Osteoblast (primary cell): ENCODE measurements around the gene CUEDC1. TPM values are rescaled to one million over a fixed set of nuclear protein-coding genes. Genes with fewer than 3 reads are reported as not detected.

Experiments used
- DNase-seq: peaks from one replicate; pipeline ENCODE4 v3.0.0; 2011; ENCODE audit warnings: low spot score, mixed read lengths; ENCODE audit not compliant: insufficient read length; ENCODE audit errors: missing footprints
- H2AFZ ChIP-seq: 2 replicates; pipeline ENCODE4 v1.6.0; 2011; ENCODE audit warnings: mild to moderate bottlenecking, low read length
- H3K27ac ChIP-seq: 2 replicates; pipeline ENCODE4 v1.5.1; 2011; ENCODE audit warnings: mild to moderate bottlenecking, low read depth, low read length, moderate library complexity
- H3K27me3 ChIP-seq: 2 replicates; pipeline ENCODE4 v1.6.0; 2012; ENCODE audit warnings: mild to moderate bottlenecking, control low read depth, inconsistent platforms, low read length, moderate library complexity; ENCODE audit not compliant: insufficient read depth
- H3K36me3 ChIP-seq: 2 replicates; pipeline ENCODE4 v1.5.1; 2011; ENCODE audit warnings: mild to moderate bottlenecking, low read length, control low read depth, moderate library complexity; ENCODE audit not compliant: insufficient read depth
- H3K4me1 ChIP-seq: 2 replicates; pipeline ENCODE4 v1.5.1; 2011; ENCODE audit warnings: mild to moderate bottlenecking, low read length, control low read depth, moderate library complexity; ENCODE audit not compliant: insufficient read depth
- H3K4me2 ChIP-seq: 2 replicates; pipeline ENCODE4 v1.6.0; 2011; ENCODE audit warnings: mild to moderate bottlenecking, low read length; ENCODE audit not compliant: insufficient read depth
- H3K4me3 ChIP-seq: fragments of 200-600 bp; sonication (generic); 3 replicates; pipeline ENCODE4 v1.5.1; 2012; ENCODE audit warnings: mild to moderate bottlenecking, low read length, inconsistent platforms; ENCODE audit not compliant: insufficient read depth
- H3K79me2 ChIP-seq: 2 replicates; pipeline ENCODE4 v1.6.0; 2012; ENCODE audit warnings: mild to moderate bottlenecking, low read length, control low read depth, inconsistent platforms; ENCODE audit not compliant: insufficient read depth
- H3K9me3 ChIP-seq: 2 replicates; pipeline ENCODE4 v1.5.1; 2011; ENCODE audit warnings: low read depth, low read length, control low read depth
- H4K20me1 ChIP-seq: 2 replicates; pipeline ENCODE4 v1.6.0; 2012; ENCODE audit warnings: mild to moderate bottlenecking, low read length, control low read depth; ENCODE audit not compliant: insufficient read depth
- total RNA-seq: library from RNA; depleted of rRNA; stranded (reverse); fragments of >200 nt; gene quantifications from 2 replicates; pipeline ENCODE4 v1.2.3, GENCODE V29; 2012
- TF ChIP-seq, protein P1 (sequence below): IDR thresholded peaks from 2 replicates; pipeline ENCODE4 v1.5.1; 2011; ENCODE audit warnings: mild to moderate bottlenecking, low read depth, low read length, moderate library complexity; ENCODE audit errors: extremely low read depth

The CUEDC1 gene
- total RNA-seq, 1 donor = 21.0 TPM

DNA sequence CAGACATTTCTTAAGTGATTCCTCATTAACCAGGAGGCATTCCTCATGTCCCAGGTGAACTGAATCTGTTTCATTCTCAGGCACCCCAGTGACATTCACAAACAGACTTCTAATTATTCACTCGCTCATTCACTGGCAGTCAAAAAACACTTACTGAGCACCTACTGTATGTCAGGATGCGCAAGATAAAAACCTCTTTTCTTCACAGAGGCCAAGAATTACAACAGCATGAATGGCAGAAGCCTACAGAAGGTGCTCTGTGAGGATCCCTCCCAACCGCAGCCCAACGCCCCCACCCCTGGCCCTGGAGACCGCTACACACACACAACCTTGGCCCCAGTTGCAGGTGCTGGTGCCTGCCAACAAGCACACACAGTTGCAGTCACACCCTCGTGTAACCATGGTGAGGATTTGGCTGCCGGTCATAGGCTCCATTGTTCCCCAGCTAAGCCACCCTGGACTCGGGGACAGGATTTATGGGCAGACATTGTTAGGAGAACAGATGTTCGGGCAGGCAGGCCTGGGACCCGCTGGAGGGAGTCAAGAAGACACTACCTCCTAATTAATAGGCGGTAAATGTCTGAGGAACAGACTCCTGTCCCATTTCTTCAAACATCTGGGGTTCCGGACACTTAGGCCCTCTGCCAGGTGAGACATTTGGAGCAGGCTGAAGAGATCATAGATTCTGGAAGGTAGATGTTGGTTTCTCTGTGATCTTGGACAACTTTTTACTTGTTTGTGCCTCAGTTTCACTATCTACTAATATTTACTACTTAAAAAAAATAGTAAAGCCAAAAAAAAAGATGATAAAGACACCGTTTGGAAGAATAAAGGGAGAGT lies 43.2 kb downstream of the CUEDC1 start:
- H3K79me2 ChIP-seq = peaks cover 70% of the 10 kb centered on the region
- TF ChIP-seq, protein P1, sequence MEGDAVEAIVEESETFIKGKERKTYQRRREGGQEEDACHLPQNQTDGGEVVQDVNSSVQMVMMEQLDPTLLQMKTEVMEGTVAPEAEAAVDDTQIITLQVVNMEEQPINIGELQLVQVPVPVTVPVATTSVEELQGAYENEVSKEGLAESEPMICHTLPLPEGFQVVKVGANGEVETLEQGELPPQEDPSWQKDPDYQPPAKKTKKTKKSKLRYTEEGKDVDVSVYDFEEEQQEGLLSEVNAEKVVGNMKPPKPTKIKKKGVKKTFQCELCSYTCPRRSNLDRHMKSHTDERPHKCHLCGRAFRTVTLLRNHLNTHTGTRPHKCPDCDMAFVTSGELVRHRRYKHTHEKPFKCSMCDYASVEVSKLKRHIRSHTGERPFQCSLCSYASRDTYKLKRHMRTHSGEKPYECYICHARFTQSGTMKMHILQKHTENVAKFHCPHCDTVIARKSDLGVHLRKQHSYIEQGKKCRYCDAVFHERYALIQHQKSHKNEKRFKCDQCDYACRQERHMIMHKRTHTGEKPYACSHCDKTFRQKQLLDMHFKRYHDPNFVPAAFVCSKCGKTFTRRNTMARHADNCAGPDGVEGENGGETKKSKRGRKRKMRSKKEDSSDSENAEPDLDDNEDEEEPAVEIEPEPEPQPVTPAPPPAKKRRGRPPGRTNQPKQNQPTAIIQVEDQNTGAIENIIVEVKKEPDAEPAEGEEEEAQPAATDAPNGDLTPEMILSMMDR = no peak
- H3K27me3 ChIP-seq = no peaks in the 10 kb centered on the region
- DNase-seq = no peak
- H3K4me2 ChIP-seq = no peak overlapping the region
- peaks cover 18% of the 10 kb centered on the region for H3K4me1 ChIP-seq
- H3K36me3 ChIP-seq = no peaks in the 10 kb centered on the region
- no peaks in the 10 kb centered on the region for H3K9me3 ChIP-seq
- no peak overlapping the region for H2AFZ ChIP-seq
- no peak overlapping the region for H3K4me3 ChIP-seq
- peaks cover 31% of the 10 kb centered on the region for H4K20me1 ChIP-seq
- H3K27ac ChIP-seq = no peak overlapping the region

DNA sequence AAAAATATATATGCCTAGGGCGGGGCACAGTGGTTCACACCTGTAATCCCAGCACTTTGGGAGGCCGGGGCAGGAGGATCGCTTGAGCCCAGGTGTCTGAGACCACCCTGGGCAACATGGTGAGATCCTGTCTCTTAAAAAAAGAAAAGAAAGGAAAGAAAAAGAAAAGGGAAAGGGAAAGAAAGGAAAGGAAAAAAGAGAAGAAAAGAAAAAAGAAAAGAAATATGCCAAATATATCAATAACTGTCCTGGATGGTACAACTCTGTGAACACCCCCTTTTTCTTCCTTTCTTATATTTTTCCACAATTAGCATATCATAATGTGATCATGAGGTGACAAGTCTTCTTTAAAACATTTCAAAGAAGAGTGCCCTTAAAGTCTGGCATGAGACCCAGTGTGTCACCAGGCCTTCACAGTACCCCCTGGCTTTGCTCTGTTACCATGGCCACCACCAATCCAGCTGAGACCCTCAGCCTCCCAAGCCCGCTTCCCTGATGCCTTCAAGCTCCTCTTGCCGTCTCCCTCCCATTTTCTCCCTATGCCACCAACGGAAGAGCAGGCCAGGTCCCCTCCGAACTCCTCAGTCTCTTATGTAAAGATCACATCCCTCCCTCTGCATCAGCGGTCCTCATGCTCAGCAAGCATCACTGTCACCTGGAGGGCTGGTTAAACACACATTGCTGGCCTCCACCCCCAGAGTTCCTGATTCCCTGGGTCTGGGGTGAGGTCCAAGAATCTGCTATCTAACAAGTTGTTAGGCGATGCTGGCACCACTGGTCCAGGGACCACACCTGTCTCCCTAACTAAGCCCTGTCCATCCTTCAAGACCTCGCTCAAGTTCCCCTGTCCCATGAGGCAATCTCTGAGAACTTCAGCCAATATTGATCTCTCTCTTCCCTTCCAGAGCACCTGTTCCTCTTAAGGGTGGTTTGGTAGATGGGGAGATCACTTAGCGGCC lies 44.5 kb downstream of the CUEDC1 start:
- peak; percentile 13 for DNase-seq
- H4K20me1 ChIP-seq = peaks cover 23% of the 10 kb centered on the region
- no peak overlapping the region for H3K4me2 ChIP-seq
- no peaks in the 10 kb centered on the region for H3K36me3 ChIP-seq
- H2AFZ ChIP-seq = no peak overlapping the region
- H3K27ac ChIP-seq = no peak overlapping the region
- no peak overlapping the region for H3K4me3 ChIP-seq
- peaks cover 67% of the 10 kb centered on the region for H3K79me2 ChIP-seq
- no peaks in the 10 kb centered on the region for H3K27me3 ChIP-seq
- H3K9me3 ChIP-seq = no peaks in the 10 kb centered on the region
- TF ChIP-seq, protein P1 = no peak
- H3K4me1 ChIP-seq = peaks cover 18% of the 10 kb centered on the region

DNA sequence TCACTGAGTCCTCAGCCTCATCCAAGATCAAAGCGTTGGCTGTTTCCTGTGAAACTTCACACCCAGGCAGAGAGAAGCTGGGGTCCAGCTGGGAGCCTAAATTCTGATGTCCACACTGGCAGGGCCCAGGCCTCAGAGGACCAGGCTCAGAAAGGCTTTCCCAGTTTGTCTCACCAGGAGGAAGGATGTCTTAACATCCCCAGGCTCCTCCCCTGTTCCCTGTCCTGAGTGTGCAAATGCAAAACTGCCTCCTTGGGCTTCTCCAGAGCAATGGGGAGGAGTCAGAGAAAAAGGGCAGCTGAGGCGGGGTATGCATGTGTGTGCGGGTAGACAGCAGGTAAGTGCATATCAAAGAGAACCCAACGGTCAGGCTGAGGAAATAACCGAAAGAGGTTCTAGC lies 45.7 kb downstream of the CUEDC1 start:
- Histone ChIP-seq H3K4me1 (peaks cover 14% of the 10 kb centered on the region), H3K27ac (no peak overlapping the region), H3K9me3 (no peaks in the 10 kb centered on the region), H3K4me2 (no peak overlapping the region), H4K20me1 (peaks cover 14% of the 10 kb centered on the region), H3K36me3 (no peaks in the 10 kb centered on the region), H3K27me3 (no peaks in the 10 kb centered on the region), H3K79me2 (peaks cover 68% of the 10 kb centered on the region), H3K4me3 (no peak overlapping the region), H2AFZ (no peak overlapping the region)
- TF ChIP-seq, protein P1 = no peak
- DNase-seq = peak; percentile 8
